COLO668 (cell line): ENCODE results near the gene KLC3.
A peak's percentile ranks its signal among the peaks of the same experiment; 100 is the strongest.

Experiments used
- DNase-seq: peaks from one replicate; lab custom pipeline; 2025; ENCODE audit not compliant: unreplicated experiment; lab: John Stamatoyannopoulos, UW

The KLC3 gene

GRCh38 chr19:45368127-45368526 lies 27.6 kb downstream of the KLC3 start:
- DNase-seq: no peak

DNA sequence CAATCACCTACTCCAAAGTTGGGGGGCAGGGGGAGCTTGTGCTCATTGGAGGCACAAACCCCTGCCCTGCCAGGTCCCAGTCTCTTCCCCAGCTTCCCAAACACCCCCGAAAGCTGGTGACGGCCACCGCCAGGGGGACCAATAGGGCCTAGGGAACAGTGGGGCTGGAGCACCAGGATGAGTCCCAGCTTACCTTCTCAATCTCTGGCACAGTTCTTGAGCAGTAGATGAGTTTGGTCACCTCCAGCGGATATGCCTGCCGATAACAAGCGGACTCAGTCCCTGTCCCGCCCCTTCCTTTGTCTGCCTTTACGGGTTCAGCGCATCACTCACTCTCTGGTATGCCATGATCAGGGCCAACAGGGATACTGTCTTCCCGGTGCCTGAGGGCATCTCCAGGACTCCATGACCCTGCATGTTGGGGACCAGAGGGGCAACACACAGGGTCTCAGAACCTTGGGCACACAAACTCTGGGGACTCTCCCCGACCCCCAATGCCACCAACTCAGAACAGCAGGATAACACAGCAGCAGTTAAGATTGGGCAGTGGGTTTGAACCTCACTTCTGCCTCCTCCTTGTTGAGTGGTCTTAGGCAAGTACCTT lies 28.3 kb downstream of the KLC3 start:
- DNase-seq: no peak

DNA sequence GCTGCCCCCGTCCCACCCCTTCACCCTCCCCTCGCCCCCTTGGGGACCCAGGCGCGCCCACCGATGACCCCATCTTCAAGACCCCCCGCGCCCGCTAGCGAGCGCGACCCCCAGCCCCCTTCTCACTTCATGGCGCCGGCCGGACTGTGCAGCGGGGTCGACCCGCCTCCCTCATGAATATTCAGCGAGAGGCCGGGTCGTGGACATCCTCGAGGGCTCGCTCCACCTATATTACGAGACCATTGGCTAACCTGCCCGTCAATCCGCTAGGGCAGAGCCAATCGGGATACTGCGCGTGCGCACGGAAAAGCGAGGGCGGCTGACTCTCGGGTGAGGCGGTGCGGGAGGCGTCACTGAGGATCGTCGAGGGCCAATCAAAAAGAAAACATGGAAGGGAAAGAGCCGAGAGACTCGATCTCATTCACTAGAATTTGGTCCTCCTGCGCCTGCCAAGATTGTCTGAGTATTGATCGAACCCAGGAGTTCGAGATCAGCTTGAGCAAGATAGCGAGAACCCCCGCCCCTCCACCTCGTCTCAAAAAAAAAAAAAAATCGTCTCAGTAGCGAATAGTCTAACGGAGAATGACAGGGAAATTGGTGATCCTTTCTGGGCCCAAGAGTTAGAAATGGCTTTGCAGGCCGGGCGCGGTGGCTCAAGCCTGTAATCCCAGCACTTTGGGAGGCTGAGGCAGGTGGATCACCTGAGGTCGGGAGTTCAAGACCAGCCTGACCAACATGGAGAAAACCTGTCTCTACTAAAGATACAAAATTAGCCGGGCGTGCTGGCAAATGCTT lies 30.1 kb downstream of the KLC3 start, which contains the start of gene ERCC2:
TSS of gene ERCC2 (minus strand) at position 164 of the 795 bp plus-strand sequence. CDS start at position 131, 33 bp downstream.
- peak; percentile 98 for DNase-seq

DNA sequence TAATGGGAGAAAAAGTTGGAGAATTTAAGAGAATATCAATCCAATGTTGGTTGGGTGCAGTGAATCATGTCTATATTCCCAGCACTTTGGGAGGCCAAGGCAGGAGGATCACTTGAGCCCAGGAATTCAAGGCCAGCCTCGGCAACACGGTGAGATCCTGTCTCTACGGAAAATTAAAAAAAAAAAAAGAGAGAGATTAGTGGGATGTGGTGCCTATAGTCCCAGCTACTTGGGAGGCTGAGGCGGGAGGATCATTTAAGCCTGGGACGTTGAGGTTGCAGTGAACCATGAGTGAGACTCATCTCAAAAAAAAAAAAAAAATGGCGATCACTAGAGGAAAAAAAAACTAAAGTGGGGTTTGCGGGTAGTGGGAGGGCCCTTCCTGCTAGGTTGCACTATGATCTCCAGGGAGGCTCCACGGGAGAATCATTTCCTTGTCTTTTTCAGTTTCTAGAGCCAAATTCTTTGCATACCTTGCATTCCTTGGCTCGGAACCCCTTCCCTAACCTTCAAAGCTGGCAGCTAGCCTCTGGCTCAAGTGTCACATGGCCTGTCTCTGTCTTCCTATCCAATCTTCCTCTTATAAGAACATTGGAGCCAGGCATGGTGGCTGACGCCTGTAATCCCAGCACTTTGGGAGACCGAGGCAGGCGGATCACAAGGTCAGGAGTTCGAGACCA lies 35.6 kb downstream of the KLC3 start:
- no peak for DNase-seq

GRCh38 chr19:45380107-45380506 lies 39.6 kb downstream of the KLC3 start:
- DNase-seq: no peak

DNA sequence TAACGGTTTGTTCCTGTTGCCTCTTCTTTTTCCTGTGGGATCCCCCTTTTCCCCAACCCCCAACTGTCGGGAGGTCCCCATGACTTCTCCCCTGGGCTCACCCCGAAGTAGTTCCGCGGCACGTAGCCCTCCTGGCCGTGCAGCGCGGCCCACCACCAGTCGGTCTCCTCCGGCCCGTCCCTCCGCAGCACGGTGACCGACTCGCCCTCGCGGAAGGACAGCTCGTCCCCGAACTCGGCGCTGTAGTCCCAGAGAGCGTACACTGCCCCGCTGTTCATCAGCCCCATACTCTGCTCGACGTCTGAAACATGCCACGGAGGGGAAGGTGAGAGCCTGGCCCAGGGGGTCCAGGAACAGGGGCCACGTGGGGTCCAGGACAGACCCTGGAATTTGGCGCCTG lies 41.9 kb downstream of the KLC3 start:
- DNase-seq: no peak

DNA sequence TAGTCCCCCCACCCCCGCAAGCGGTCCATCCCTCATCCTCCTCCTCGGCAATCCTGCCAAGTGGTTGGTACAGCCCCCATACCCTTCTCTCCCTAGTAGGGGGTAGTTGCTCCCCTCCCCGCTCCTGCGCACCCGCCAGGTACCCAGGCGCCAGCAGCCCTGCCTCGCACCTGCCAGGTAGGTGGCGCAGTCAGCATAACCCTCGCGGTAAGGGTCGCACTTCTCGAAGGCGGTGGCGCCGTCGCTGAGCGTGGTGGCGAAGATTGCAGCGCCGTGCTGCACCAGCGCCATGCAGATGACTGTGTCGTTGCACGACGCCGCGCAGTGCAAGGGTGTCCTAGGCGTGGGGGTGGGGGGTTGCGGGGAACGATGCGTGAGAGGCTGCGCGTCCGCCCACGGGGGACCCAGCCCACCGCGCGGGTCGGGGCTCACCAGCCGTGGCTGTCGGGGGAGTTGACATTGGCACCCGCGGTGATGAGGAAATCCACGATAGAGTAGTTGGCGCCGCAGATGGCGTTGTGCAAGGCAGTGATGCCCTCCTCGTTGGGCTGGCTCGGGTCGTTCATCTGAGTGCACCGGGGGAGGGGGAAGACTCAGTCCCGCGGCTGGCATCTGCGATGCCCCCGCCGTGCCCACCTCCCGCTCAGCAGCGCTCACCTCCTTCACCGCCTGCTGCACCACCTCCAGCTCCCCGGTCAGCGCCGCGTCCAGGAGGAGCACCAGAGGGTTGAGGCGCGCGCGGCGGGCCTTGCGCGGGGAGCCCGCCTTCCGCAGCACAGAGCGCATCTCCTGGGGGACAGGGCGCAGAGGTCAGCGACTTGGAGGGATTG lies 45.1 kb downstream of the KLC3 start:
- DNase-seq: no peak

- DNase-seq: no peak
Observed at GRCh38 chr19:45391346-45391745, 50.8 kb downstream of the KLC3 start.

DNA sequence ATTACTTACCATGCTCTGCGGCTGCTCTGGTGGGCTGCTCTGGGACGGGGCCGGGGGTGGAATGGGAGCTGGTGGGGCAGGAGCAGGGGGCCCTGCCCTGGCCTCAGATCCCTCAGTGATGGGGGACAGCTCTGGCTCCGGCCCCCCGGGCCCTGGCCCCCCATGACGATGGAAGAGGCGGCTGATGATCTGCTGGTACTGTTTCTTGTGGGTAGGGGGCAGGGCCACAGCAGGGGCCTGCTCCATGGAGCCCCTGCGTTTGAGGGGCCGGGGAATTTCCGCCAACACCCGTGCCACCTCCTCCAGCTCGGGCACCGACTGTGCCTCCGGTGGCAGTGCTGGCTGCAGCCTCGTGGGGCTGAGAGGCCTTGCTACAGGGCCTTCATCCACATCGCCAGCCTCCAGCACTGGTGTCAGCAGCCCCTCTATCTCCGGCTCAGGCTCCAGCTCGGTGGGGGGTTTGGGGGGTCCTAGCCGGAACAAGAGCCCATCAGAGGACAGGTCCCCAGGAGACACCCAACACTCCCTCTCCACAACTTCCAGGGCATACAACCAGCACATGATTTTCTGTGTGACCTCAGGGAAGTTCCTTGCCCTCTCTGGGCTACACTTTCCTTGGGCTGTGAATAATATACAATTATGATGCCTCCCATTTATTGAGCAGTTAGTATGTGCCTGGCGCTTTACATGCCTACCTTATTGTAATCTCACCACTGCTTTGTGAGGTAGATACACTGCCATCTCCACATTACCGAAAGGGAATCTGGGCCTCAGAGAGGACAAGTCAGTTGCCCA lies 51.5 kb downstream of the KLC3 start:
- no peak for DNase-seq

DNA sequence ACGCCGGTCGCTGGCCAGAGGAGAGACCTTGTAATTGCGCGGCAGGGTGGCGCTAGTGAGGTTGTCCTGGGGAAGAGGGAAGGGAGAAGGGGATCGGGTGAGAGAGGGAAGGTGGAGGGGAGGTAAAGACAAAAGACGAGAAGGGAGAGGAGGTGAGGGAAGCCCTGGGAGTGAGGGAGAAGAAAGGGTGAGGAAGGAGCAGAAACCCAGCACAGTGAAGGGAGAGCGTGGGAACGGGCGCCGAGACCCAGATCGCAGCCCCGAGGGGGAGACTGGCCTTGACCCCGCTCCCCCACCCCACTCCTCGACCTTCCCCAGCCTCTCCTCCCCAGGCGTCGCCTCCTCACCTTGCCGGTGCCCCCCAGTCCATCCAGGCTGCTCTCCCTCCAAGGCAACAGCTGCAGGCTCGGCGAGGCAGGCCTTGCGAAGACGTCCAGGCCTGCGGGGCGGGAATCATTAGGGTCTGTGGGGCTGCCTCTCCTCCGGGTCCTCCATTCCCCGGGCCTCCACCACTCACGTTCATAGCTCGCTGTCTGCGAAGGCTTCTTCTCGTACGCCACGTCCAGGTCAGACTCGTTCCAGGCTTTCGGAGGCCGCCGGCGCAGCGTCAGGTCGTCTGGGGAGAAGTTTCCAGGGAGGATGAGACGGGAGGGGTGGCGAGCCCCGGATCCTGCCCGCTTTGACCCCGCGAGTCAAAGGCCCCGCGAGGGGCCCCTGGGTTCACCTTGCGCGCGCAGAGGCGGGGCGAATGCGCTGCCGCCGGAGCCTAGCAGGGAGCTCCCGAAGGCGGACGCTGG lies 55.5 kb downstream of the KLC3 start:
- DNase-seq: no peak

DNA sequence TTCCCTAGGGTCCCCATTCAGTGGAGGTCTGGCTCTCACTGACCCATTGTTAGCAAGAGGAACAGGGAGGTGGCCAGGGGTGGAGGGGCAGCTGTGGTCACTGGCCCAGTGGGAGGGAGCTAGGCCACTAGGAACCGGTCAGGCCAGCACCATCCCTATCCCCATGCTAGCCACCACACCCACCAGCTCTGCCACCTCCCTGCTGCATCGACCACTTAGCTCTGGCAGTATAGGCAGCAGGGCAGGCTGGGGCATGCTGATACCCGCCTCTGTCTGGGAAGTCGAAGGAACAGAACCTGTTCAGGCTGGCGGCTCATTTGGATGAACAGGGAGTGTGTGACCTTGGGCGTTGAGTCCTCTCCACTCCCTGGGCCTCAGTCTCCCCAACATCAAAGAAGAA lies 59.6 kb downstream of the KLC3 start:
- DNase-seq: peak; percentile 14
